ENCODE measurements around the gene UGT2B15. TPM values are rescaled to one million over a fixed set of nuclear protein-coding genes. Genes with fewer than 3 reads are reported as not detected.
"Not testable (repeated sequence)": the region's sequence is repeated elsewhere in the genome, so short reads cannot be mapped to it uniquely, and the experiment has no call there.

UGT2B15 gene
- total RNA-seq, 1 donor from 2014 or later, result not detected

GRCh38 chr4:68668537-68669163 is 1.8 kb downstream of the UGT2B15 start:
- H3K9me3 Mint-ChIP-seq; intact Hi-C loops (cut with micrococcal nuclease); DNase-seq; H3K36me3 Mint-ChIP-seq (ENCODE audit: low read depth); H3K4me1 Mint-ChIP-seq; H3K27ac Mint-ChIP-seq; H3K27me3 Mint-ChIP-seq; H3K4me3 Mint-ChIP-seq: not testable (repeated sequence)

- H3K9me3 Mint-ChIP-seq; H3K36me3 Mint-ChIP-seq (ENCODE audit: low read depth); H3K27ac Mint-ChIP-seq; DNase-seq; intact Hi-C loops (cut with micrococcal nuclease); H3K27me3 Mint-ChIP-seq; H3K4me3 Mint-ChIP-seq; H3K4me1 Mint-ChIP-seq: not testable (repeated sequence)
These were observed 2.9 kb downstream of the UGT2B15 start for GRCh38 chr4:68667551-68667950.

- H3K36me3 Mint-ChIP-seq (ENCODE audit: low read depth); DNase-seq; H3K27me3 Mint-ChIP-seq; H3K4me3 Mint-ChIP-seq; intact Hi-C loops (cut with micrococcal nuclease); H3K27ac Mint-ChIP-seq; H3K9me3 Mint-ChIP-seq; H3K4me1 Mint-ChIP-seq: not testable (repeated sequence)
These were observed 5.7 kb downstream of the UGT2B15 start for GRCh38 chr4:68664721-68665120.

GRCh38 chr4:68662836-68663574 is 7.4 kb downstream of the UGT2B15 start:
- H3K9me3 Mint-ChIP-seq; H3K27me3 Mint-ChIP-seq; H3K4me3 Mint-ChIP-seq; H3K36me3 Mint-ChIP-seq (ENCODE audit: low read depth); DNase-seq; intact Hi-C loops (cut with micrococcal nuclease); H3K27ac Mint-ChIP-seq; H3K4me1 Mint-ChIP-seq: not testable (repeated sequence)

GRCh38 chr4:68658672-68659071 is 11.8 kb downstream of the UGT2B15 start:
- intact Hi-C loops (cut with micrococcal nuclease), result no loop called here
- no peak for DNase-seq
- no peak overlapping the region for H3K4me3 Mint-ChIP-seq
- H3K27ac Mint-ChIP-seq, result no peak overlapping the region
- no peaks in the 10 kb centered on the region for H3K36me3 Mint-ChIP-seq (ENCODE audit: low read depth)
- H3K27me3 Mint-ChIP-seq, result no peaks in the 10 kb centered on the region
- no peaks in the 10 kb centered on the region for H3K9me3 Mint-ChIP-seq
- no peaks in the 10 kb centered on the region for H3K4me1 Mint-ChIP-seq

- H3K27ac Mint-ChIP-seq; H3K36me3 Mint-ChIP-seq (ENCODE audit: low read depth); H3K9me3 Mint-ChIP-seq; DNase-seq; H3K4me1 Mint-ChIP-seq; H3K27me3 Mint-ChIP-seq; intact Hi-C loops (cut with micrococcal nuclease); H3K4me3 Mint-ChIP-seq: not testable (repeated sequence)
These were observed 13.3 kb downstream of the UGT2B15 start for GRCh38 chr4:68657022-68657594.

GRCh38 chr4:68656445-68656973 is 13.9 kb downstream of the UGT2B15 start:
- intact Hi-C loops (cut with micrococcal nuclease); H3K36me3 Mint-ChIP-seq (ENCODE audit: low read depth); H3K27me3 Mint-ChIP-seq: not testable (repeated sequence)

GRCh38 chr4:68655764-68656444 is 14.5 kb downstream of the UGT2B15 start:
- H3K4me3 Mint-ChIP-seq, result no peak overlapping the region
- H3K27me3 Mint-ChIP-seq, result no peaks in the 10 kb centered on the region
- intact Hi-C loops (cut with micrococcal nuclease), result no loop called here
- H3K27ac Mint-ChIP-seq, result no peak overlapping the region
- DNase-seq, result no peak
- no peaks in the 10 kb centered on the region for H3K4me1 Mint-ChIP-seq
- no peaks in the 10 kb centered on the region for H3K9me3 Mint-ChIP-seq
- no peaks in the 10 kb centered on the region for H3K36me3 Mint-ChIP-seq (ENCODE audit: low read depth)

More at GRCh38 chr4:68656445-68656973, 13.9 kb downstream of the UGT2B15 start:
- H3K27ac Mint-ChIP-seq, H3K4me3 Mint-ChIP-seq, H3K9me3 Mint-ChIP-seq, DNase-seq, H3K4me1 Mint-ChIP-seq: not testable (repeated sequence)

- Mint-ChIP-seq H3K4me3 (no peak overlapping the region), H3K36me3 (ENCODE audit: low read depth) (no peaks in the 10 kb centered on the region)
- intact Hi-C loops (cut with micrococcal nuclease), result no loop called here
These were observed 15.3 kb downstream of the UGT2B15 start for GRCh38 chr4:68654946-68655721.

GRCh38 chr4:68651932-68652331 is 18.5 kb downstream of the UGT2B15 start:
- no peaks in the 10 kb centered on the region for H3K4me1 Mint-ChIP-seq
- H3K27me3 Mint-ChIP-seq, result no peaks in the 10 kb centered on the region
- intact Hi-C loops (cut with micrococcal nuclease), result no loop called here
- no peak overlapping the region for H3K27ac Mint-ChIP-seq
- no peaks in the 10 kb centered on the region for H3K36me3 Mint-ChIP-seq (ENCODE audit: low read depth)
- DNase-seq, result no peak
- H3K4me3 Mint-ChIP-seq, result no peak overlapping the region
- H3K9me3 Mint-ChIP-seq, result no peaks in the 10 kb centered on the region

More at GRCh38 chr4:68654946-68655721, 15.3 kb downstream of the UGT2B15 start:
- Mint-ChIP-seq H3K27ac (no peak overlapping the region), H3K4me1 (no peaks in the 10 kb centered on the region), H3K9me3 (no peaks in the 10 kb centered on the region), H3K27me3 (no peaks in the 10 kb centered on the region)
- DNase-seq, result no peak

- Mint-ChIP-seq H3K4me3 (no peak overlapping the region), H3K27ac (no peak overlapping the region), H3K36me3 (ENCODE audit: low read depth) (no peaks in the 10 kb centered on the region), H3K9me3 (no peaks in the 10 kb centered on the region), H3K4me1 (no peaks in the 10 kb centered on the region), H3K27me3 (no peaks in the 10 kb centered on the region)
- intact Hi-C loops (cut with micrococcal nuclease), result no loop called here
- DNase-seq, result no peak
These were observed 40.1 kb downstream of the UGT2B15 start for GRCh38 chr4:68630371-68630770.

- DNase-seq; H3K27me3 Mint-ChIP-seq; H3K9me3 Mint-ChIP-seq; H3K4me1 Mint-ChIP-seq; H3K4me3 Mint-ChIP-seq; H3K27ac Mint-ChIP-seq; H3K36me3 Mint-ChIP-seq (ENCODE audit: low read depth); intact Hi-C loops (cut with micrococcal nuclease): not testable (repeated sequence)
These were observed 47.7 kb downstream of the UGT2B15 start for GRCh38 chr4:68622731-68623130.

GRCh38 chr4:68617003-68617698 is 53.3 kb downstream of the UGT2B15 start:
- intact Hi-C loops (cut with micrococcal nuclease), result no loop called here
- H3K36me3 Mint-ChIP-seq (ENCODE audit: low read depth), result no peaks in the 10 kb centered on the region
- H3K4me3 Mint-ChIP-seq, result no peak overlapping the region

More at GRCh38 chr4:68617003-68617698, 53.3 kb downstream of the UGT2B15 start:
- H3K27ac Mint-ChIP-seq, result no peak overlapping the region
- no peaks in the 10 kb centered on the region for H3K4me1 Mint-ChIP-seq
- DNase-seq, result no peak
- H3K27me3 Mint-ChIP-seq, result no peaks in the 10 kb centered on the region
- no peaks in the 10 kb centered on the region for H3K9me3 Mint-ChIP-seq
